Stromal cell of bone marrow (primary cell): ENCODE data around the gene CSF2RB.

Experiments
- DNase-seq: peaks from one replicate; pipeline ENCODE4 v3.0.0-alpha.2; 2012; ENCODE audit warnings: low read depth

The CSF2RB gene

GRCh38 chr22:36921309-36922104 is 8.1 kb downstream of the CSF2RB start:
- no peak for DNase-seq

- DNase-seq: no peak
These were observed 8.7 kb downstream of the CSF2RB start for GRCh38 chr22:36922105-36922608.

- DNase-seq: no peak
These were observed 9.3 kb downstream of the CSF2RB start for GRCh38 chr22:36922711-36923110.

- DNase-seq: no peak
These were observed 9.8 kb downstream of the CSF2RB start for GRCh38 chr22:36923131-36923788.

GRCh38 chr22:36924151-36924698 is 10.8 kb downstream of the CSF2RB start:
- DNase-seq: no peak

GRCh38 chr22:36925388-36926290 is 12.2 kb downstream of the CSF2RB start:
- no peak for DNase-seq

- no peak for DNase-seq
These were observed 12.9 kb downstream of the CSF2RB start for GRCh38 chr22:36926309-36926708.

- DNase-seq: no peak
These were observed 13.4 kb downstream of the CSF2RB start for GRCh38 chr22:36926721-36927435.

- no peak for DNase-seq
These were observed 14.2 kb downstream of the CSF2RB start for GRCh38 chr22:36927671-36928070.

- no peak for DNase-seq
These were observed 14.8 kb downstream of the CSF2RB start for GRCh38 chr22:36928196-36928595.

GRCh38 chr22:36928786-36929535 is 15.5 kb downstream of the CSF2RB start:
- no peak for DNase-seq

GRCh38 chr22:36929621-36930020 is 16.2 kb downstream of the CSF2RB start:
- no peak for DNase-seq

GRCh38 chr22:36930041-36930935 is 16.9 kb downstream of the CSF2RB start:
- DNase-seq: no peak

- no peak for DNase-seq
These were observed 18.0 kb downstream of the CSF2RB start for GRCh38 chr22:36931446-36931845.

- no peak for DNase-seq
These were observed 20.4 kb downstream of the CSF2RB start for GRCh38 chr22:36933629-36934417.

GRCh38 chr22:36934418-36935312 is 21.2 kb downstream of the CSF2RB start:
- no peak for DNase-seq

GRCh38 chr22:36935313-36935610 is 21.8 kb downstream of the CSF2RB start:
- DNase-seq: no peak

GRCh38 chr22:36935694-36936093 is 22.3 kb downstream of the CSF2RB start:
- no peak for DNase-seq
